AG08395 (cell line): ENCODE results near the gene ERICH6B.

ENCODE experiments used
- DNase-seq: peaks from one replicate; pipeline ENCODE4 v3.0.0; 2012; ENCODE audit warnings: mixed read lengths, low spot score

ERICH6B gene

GRCh38 chr13:45542391-45542790 is 73.1 kb downstream of the ERICH6B start:
- no peak for DNase-seq

GRCh38 chr13:45541806-45542205 is 73.7 kb downstream of the ERICH6B start:
- DNase-seq, result no peak

- no peak for DNase-seq
Measured at GRCh38 chr13:45540864-45541263, 74.7 kb downstream of the ERICH6B start.

- DNase-seq, result no peak
Measured at GRCh38 chr13:45540195-45540594, 75.3 kb downstream of the ERICH6B start.

- DNase-seq, result no peak
Measured at GRCh38 chr13:45538382-45538781, 77.2 kb downstream of the ERICH6B start.

- no peak for DNase-seq
Measured at GRCh38 chr13:45537516-45537915, 78.0 kb downstream of the ERICH6B start.

GRCh38 chr13:45536224-45536623 is 79.3 kb downstream of the ERICH6B start:
- DNase-seq, result no peak

GRCh38 chr13:45534604-45535003 is 80.9 kb downstream of the ERICH6B start:
- no peak for DNase-seq

- DNase-seq, result no peak
Measured at GRCh38 chr13:45529758-45530157, 85.8 kb downstream of the ERICH6B start.

- DNase-seq, result no peak
Measured at GRCh38 chr13:45527699-45528462, 87.7 kb downstream of the ERICH6B start.

GRCh38 chr13:45522571-45522970 is 93.0 kb downstream of the ERICH6B start:
- DNase-seq, result peak; percentile 38

- DNase-seq, result peak; percentile 13
Measured at GRCh38 chr13:45521297-45521696, 94.2 kb downstream of the ERICH6B start.

- no peak for DNase-seq
Measured at GRCh38 chr13:45519493-45519892, 96.0 kb downstream of the ERICH6B start.

GRCh38 chr13:45518525-45519245 is 96.9 kb downstream of the ERICH6B start:
- peak; percentile 19 for DNase-seq

GRCh38 chr13:45516757-45517156 is 98.8 kb downstream of the ERICH6B start:
- DNase-seq, result no peak

GRCh38 chr13:45512098-45512496 is 103.4 kb downstream of the ERICH6B start:
- DNase-seq, result no peak

- DNase-seq, result peak; percentile 75
Measured at GRCh38 chr13:45511310-45512097, 104.0 kb downstream of the ERICH6B start.

GRCh38 chr13:45510672-45511071 is 104.9 kb downstream of the ERICH6B start:
- DNase-seq, result no peak

GRCh38 chr13:45508776-45509175 is 106.8 kb downstream of the ERICH6B start:
- no peak for DNase-seq

GRCh38 chr13:45506811-45507210 is 108.7 kb downstream of the ERICH6B start:
- no peak for DNase-seq

- no peak for DNase-seq
Measured at GRCh38 chr13:45503658-45504057, 111.9 kb downstream of the ERICH6B start.

- DNase-seq, result no peak
Measured at GRCh38 chr13:45501175-45501526, 114.4 kb downstream of the ERICH6B start.
